GM19463 (cell line): ENCODE measurements around the gene COL28A1.
"Not testable (repeated sequence)": the region's sequence is repeated elsewhere in the genome, so short reads cannot be mapped to it uniquely, and the experiment has no call there.

Experiments used
- ATAC-seq: cut with Tn5 transposase; IDR thresholded peaks from one replicate; pipeline ENCODE4 v1.9.1; 2021; ENCODE audit warnings: mild to moderate bottlenecking, moderate library complexity; ENCODE audit not compliant: unreplicated experiment

COL28A1 gene

GRCh38 chr7:7562736-7563135 lies 27.1 kb upstream of the COL28A1 start:
- no peak for ATAC-seq

DNA sequence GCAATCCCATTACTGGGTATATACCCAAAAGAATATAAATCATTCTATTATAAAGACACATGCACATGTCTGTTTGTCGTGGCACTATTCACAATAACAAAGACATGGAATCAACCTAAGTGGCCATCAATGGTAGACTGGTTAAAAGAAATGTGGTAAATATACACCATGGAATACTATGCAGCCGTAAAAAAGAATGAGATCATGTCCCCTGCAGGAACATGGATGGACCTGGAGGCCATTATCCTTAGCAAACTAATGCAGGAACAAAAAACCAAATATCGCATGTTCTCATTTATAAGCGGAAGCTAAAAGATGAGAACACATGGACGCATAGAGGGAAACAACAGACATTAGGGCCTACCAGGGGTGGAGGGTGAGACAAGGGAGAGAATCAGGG lies 25.9 kb upstream of the COL28A1 start:
- not testable (repeated sequence) for ATAC-seq

GRCh38 chr7:7557252-7557651 lies 21.6 kb upstream of the COL28A1 start:
- ATAC-seq = no peak

GRCh38 chr7:7556852-7557251 lies 21.2 kb upstream of the COL28A1 start:
- ATAC-seq = no peak

DNA sequence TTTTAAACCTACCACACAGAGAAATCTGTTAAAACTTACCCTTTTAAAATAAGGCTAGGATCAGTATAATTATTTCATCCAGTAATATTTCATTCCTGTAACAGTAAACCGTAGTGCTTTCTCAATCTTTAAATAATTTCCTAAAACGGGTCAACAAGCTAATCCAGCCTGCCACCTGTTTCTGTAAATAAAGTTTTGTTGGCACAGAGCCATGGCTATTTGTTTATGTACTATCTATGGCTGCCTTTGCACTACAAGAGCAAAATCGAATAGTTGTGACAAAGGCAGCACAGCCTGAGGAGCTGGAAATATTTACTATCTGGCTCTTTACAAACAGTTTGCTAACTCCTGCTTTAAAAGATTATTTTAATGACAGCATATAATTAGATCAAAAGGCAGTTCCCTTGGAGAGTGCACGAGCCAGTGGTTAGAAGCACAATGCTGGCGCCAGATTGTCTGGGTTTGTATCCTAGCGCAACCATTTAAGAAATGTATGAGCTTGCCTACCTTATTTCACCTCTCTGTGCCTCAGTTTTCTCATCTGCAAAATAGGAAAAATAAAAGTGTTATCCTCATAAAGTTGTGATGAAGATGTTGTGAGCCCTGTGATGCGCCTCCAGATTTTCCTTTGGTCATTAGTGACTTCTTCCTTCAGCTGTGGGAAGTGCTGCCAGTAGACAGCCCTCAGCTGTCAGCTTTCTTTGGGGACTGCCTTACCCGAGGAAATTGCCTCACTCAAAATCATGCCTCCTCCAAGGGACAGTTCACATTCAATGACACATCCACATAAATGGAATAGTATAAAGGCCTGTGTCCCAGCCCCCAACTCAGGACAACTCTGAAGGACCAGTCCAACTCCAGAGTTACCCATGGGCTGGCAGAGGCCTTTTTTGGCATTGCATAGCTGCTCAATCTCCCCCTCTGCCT lies 19.2 kb upstream of the COL28A1 start:
- ATAC-seq = no peak

DNA sequence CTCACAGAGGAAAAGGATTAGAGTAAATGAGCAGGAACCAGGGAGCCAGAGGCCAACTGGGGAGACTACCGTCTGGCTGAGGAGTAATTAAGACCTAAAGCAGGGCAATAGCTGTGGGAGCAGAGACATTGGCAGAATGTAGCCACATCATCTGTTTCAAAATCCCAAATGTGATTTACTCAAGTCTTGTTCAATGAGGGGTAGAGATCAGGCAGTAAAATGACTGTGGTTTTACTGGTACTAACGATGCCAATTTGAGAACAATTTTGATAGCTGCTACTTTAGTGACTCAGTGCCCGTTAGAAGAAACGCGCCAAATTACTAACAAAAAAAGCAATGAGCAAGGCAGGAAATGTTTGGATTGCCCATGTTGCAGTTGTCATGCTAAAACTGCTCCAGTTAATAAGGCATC lies 18.4 kb upstream of the COL28A1 start:
- ATAC-seq = no peak

DNA sequence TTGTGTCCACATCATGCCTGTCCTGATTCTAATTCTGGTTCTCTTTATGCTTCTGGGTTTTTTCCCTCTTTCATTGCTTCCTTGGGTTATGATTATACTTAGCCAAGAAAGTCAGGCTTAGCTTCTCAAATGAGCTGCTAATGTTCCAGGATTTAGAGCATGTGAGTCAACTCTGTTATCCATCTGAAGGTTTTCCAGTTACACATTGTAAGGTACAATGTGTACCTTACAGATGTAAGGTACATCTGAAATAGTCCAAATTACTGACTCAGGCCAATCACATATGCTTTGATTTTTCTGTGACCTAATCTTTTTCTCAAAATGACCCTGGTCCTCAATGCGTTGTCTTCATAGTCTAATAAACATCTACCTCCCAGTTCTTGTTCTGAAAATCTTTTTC lies 17.7 kb upstream of the COL28A1 start:
- ATAC-seq = no peak

DNA sequence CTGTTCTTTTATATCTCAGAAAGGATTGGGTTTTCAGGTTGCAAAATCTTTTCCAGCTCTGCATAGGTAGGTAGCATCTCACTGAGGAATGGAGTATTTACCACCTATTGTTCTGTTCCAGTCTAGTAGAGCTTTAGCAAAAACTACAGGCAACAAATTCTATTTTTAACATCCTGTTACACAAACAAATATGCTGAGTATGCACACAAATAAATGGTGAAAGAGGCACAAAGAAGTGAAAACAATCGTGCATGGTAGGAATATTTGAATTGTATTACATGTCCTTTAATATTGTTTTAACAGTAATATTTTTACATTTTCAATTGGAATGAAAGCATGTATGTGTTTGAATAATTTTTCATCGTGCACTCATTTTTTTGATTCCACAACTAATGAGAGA lies 16.5 kb upstream of the COL28A1 start:
- no peak for ATAC-seq

- ATAC-seq = no peak
Observed at GRCh38 chr7:7550663-7551062, 15.0 kb upstream of the COL28A1 start.

DNA sequence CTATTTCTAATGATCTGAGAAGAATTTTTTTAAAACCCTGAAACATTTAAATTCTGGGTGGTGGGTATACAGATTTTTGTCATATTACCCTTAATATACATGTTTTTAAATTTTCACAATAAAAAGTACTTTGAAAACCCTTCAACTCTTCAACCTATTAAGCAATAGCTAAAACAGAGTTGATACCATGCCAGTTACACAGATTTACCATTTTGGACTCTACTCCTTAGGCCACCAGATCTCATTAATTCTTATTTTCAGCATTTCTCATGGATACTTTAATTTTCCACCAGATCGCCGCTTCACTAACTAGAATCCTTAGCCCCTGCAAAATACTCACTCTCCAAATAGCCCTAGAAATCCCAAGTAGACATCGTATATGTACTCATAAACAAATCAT lies 12.7 kb upstream of the COL28A1 start:
- ATAC-seq = no peak

GRCh38 chr7:7542251-7542835 lies 6.7 kb upstream of the COL28A1 start:
- ATAC-seq = no peak

DNA sequence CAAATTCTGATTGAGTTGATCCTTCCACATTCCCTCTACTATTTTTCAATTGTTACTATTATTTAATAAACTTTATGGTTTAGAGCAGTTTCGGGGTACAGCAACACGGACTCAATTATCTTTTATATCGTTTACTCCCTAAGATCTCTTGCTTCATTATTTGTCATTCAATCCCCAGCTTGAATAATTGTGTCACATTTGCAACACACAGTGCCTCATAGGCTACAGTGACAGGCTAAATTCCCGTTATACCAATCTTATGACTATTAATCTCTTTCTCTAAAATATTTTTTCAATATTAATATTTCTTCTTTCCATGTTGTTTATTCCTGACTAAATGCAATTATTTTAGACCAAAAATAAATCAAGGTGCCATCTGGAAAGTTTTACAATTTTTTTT lies 4.0 kb upstream of the COL28A1 start:
- no peak for ATAC-seq

DNA sequence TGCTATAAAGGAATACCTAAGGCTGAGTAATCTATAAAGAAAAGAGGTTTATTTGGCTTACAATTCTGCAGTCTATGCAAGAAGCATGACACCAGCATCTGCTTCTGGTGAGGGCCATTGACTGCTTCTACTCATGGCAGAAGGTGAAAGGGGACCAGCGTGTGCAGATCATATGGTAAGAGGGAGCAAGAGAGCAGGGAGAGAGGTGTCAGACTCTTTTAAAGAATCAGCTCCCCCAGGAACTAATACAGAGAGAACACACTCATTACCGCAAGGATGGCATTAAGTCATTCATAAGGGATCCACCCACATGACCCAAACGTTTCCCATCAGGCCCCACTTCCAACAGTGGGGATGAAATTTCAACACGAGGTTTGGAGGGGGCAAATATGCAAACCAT lies 3.5 kb upstream of the COL28A1 start:
- no peak for ATAC-seq

DNA sequence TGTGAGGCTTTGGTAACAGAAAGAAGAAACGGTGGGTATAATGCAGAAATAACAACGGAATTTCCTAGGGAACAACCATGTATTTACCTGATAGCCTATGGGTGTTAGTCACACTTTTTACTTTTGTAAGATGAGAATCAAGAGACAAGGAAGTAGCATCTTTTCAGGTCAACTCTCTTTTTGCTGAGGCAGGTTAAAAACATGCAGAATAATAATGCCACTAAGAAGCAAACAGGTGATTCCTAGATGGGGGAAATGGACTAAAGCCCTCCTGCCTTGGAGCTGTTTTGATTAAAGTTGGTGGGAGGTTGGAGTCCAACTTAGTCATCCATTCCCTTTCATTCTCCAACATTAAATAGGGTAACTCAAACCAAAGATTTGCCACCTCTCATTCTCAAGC lies 2.0 kb upstream of the COL28A1 start:
- ATAC-seq = no peak

- no peak for ATAC-seq
Observed at GRCh38 chr7:7536396-7537019, 835 bp upstream of the COL28A1 start.

- ATAC-seq = no peak
Observed at GRCh38 chr7:7533831-7534430, 1.7 kb downstream of the COL28A1 start.

- ATAC-seq = no peak
Observed at GRCh38 chr7:7529328-7529727, 6.3 kb downstream of the COL28A1 start.

DNA sequence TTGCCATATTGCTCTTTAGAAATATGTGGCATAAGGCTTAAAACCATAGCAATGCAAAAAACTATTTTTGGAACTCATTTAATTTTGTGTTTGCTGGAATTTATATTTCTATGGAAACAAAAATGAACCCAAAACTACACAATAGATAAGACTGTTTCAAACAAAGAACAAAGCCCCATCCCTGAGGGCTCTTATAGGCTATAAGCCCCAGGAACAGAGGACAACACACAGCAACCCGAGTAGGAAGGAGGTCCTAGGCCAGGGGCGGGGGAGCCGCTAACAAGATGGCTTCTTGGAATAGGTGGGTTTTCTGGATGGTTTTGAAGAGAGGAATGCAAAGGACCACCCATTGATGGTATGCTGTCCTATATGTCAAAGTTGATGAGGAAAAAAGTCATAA lies 8.6 kb downstream of the COL28A1 start:
- no peak for ATAC-seq

GRCh38 chr7:7526006-7526405 lies 9.7 kb downstream of the COL28A1 start:
- no peak for ATAC-seq

GRCh38 chr7:7524121-7524520 lies 11.6 kb downstream of the COL28A1 start:
- ATAC-seq = no peak

DNA sequence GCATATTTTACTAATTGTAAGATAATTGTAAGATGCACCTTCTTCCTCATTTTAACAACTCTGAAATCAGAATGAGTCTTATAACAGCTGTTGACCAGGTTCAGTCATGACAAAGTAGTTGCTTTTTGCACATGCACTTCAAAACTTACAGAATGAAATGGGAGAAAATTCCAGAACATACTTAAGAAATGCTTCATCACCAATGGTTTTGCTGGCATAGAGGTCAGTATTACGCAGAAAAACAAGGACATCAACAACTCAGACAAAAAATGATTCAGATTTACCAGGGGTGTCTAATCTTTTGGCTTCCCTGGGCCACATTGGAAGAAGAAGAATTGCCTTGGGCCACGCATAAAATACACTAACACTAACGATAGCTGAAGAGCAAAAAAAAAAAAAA lies 13.3 kb downstream of the COL28A1 start:
- no peak for ATAC-seq

- ATAC-seq = no peak
Observed at GRCh38 chr7:7521259-7521658, 14.4 kb downstream of the COL28A1 start.
